Measurements from ENCODE around the gene INSIG2.

DNA sequence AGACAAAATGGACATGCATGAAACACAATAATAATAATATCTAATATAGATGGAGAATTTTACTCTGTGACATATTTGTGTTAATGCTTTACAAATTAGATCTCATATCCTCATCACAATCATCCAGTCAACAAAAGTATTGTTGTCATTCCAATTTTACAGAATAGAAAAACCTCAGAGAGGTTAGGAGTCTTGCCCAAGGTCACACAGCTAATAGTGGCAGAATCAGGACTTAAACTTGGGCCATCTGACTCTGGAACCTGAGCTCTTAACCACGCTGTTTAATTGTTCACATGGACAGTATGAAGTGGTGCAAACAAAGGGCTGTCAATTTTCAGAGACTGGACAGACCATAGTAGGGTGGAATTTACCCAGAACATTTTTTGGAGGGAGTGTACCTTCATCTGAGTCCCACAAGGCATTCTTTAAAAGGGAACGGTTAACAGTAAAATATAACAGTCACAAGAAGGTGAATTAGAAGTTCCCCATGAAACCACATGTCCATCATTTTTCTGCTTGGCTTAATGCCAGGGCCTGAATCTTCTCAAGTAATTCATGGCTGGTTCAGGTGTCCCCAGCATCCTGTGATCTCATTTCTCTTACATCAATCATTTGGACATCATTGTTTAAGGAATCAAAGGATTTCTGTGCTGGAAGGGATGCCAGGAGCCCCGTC lies 39.0 kb upstream of the INSIG2 start:
- TF ChIP-seq CBX8 (IDR thresholded peaks at IDR 0.05; ENCODE audit: borderline replicate concordance, low read depth, low read length) = no peak
- no peak for TF ChIP-seq CBX5 (IDR thresholded peaks at IDR 0.05; ENCODE audit: low read depth, low read length)
- TF ChIP-seq, protein P1, sequence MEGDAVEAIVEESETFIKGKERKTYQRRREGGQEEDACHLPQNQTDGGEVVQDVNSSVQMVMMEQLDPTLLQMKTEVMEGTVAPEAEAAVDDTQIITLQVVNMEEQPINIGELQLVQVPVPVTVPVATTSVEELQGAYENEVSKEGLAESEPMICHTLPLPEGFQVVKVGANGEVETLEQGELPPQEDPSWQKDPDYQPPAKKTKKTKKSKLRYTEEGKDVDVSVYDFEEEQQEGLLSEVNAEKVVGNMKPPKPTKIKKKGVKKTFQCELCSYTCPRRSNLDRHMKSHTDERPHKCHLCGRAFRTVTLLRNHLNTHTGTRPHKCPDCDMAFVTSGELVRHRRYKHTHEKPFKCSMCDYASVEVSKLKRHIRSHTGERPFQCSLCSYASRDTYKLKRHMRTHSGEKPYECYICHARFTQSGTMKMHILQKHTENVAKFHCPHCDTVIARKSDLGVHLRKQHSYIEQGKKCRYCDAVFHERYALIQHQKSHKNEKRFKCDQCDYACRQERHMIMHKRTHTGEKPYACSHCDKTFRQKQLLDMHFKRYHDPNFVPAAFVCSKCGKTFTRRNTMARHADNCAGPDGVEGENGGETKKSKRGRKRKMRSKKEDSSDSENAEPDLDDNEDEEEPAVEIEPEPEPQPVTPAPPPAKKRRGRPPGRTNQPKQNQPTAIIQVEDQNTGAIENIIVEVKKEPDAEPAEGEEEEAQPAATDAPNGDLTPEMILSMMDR (IDR thresholded peaks at IDR 0.05; ENCODE audit: control extremely low read depth in 1 of 3, insufficient read depth in 1 of 3, low read depth in 1 of 3, low read length in 3 of 3) = no peak
- TF ChIP-seq POLR2A (IDR thresholded peaks at IDR 0.05; ENCODE audit: control extremely low read depth in 1 of 2, low read depth in 2 of 2, low read length in 2 of 2) = no peak
- TF ChIP-seq JUN (IDR thresholded peaks at IDR 0.05; ENCODE audit: low read depth, low read length) = no peak
- no peak for TF ChIP-seq JUND (IDR thresholded peaks at IDR 0.05; ENCODE audit: low read length)
- TF ChIP-seq RXRA (IDR thresholded peaks at IDR 0.05; ENCODE audit: insufficient read depth, low read depth, low read length) = no peak
- no peak for TF ChIP-seq POLR2AphosphoS5 (IDR thresholded peaks at IDR 0.05; ENCODE audit: low read depth, low read length)
- TF ChIP-seq TAF1 (IDR thresholded peaks at IDR 0.05; ENCODE audit: low read depth, low read length) = no peak
- TF ChIP-seq SUZ12 (IDR thresholded peaks at IDR 0.05; ENCODE audit: low read length) = no peak
- TF ChIP-seq RBBP5 (IDR thresholded peaks at IDR 0.05; ENCODE audit: borderline replicate concordance, low read depth, low read length) = no peak
- TF ChIP-seq EP300 (IDR thresholded peaks at IDR 0.05; ENCODE audit: borderline replicate concordance in 1 of 2, low read depth in 2 of 2, low read length in 2 of 2) = no peak
- no peak for TF ChIP-seq TEAD4 (IDR thresholded peaks at IDR 0.05; ENCODE audit: low read depth, low read length)
- TF ChIP-seq GTF2F1 (IDR thresholded peaks at IDR 0.05; ENCODE audit: borderline replicate concordance, low read depth, low read length) = no peak
